MM.1S (cell line): ENCODE data around the gene FAM110A.

Experiments used
- DNase-seq: peaks from one replicate; pipeline ENCODE4 v3.0.0-alpha.2; 2015
- H2AFZ ChIP-seq: fragments of 300-600 bp; sonication (generic); 2 replicates; pipeline ENCODE4 v1.6.0; 2016; ENCODE audit warnings: antibody characterized with exemption, low read length
- H3F3A ChIP-seq: fragments of 300-600 bp; sonication (generic); 2 replicates; pipeline ENCODE4 v1.6.1; 2016; ENCODE audit warnings: mild to moderate bottlenecking, antibody characterized with exemption, low read length, moderate library complexity, mixed read lengths; ENCODE audit not compliant: insufficient read depth
- H3K27ac ChIP-seq: fragments of 300-600 bp; sonication (generic); 2 replicates; pipeline ENCODE4 v1.5.1; 2016; ENCODE audit warnings: mild to moderate bottlenecking, low read length
- H3K27me3 ChIP-seq: fragments of 300-600 bp; sonication (generic); replicated peaks from 2 replicates; pipeline ENCODE4 v1.6.0; 2016; ENCODE audit warnings: low read length; ENCODE audit not compliant: insufficient read depth
- H3K36me3 ChIP-seq: fragments of 300-600 bp; sonication (generic); replicated peaks from 2 replicates; pipeline ENCODE4 v1.6.1; 2016; ENCODE audit warnings: mild to moderate bottlenecking, low read length, mixed read lengths; ENCODE audit not compliant: insufficient read depth
- H3K4me1 ChIP-seq: fragments of 300-600 bp; sonication (generic); 2 replicates; pipeline ENCODE4 v1.6.1; 2016; ENCODE audit warnings: low read length, mixed read lengths
- H3K4me2 ChIP-seq: fragments of 300-600 bp; sonication (generic); 2 replicates; pipeline ENCODE4 v1.6.0; 2016; ENCODE audit warnings: low read depth, low read length
- H3K4me3 ChIP-seq: fragments of 300-600 bp; sonication (generic); 2 replicates; pipeline ENCODE4 v1.5.1; 2016; ENCODE audit warnings: low read length, mixed read lengths
- H3K79me2 ChIP-seq: fragments of 300-600 bp; sonication (generic); 2 replicates; pipeline ENCODE4 v1.6.1; 2016; ENCODE audit warnings: mixed run types, low read length, mixed read lengths
- H3K9ac ChIP-seq: fragments of 300-600 bp; sonication (generic); 2 replicates; pipeline ENCODE4 v1.6.1; 2016; ENCODE audit warnings: low read length, mixed read lengths
- H3K9me2 ChIP-seq: fragments of 300-600 bp; sonication (generic); replicated peaks from 2 replicates; pipeline ENCODE4 v1.6.1; 2016; ENCODE audit warnings: mild to moderate bottlenecking, low read length, mixed read lengths; ENCODE audit not compliant: insufficient read depth
- H3K9me3 ChIP-seq: fragments of 300-600 bp; sonication (generic); replicated peaks from 2 replicates; pipeline ENCODE4 v1.6.1; 2016; ENCODE audit warnings: mild to moderate bottlenecking, low read length, mixed read lengths; ENCODE audit not compliant: insufficient read depth
- H4K20me1 ChIP-seq: fragments of 300-600 bp; sonication (generic); 2 replicates; pipeline ENCODE4 v1.6.1; 2016; ENCODE audit warnings: mild to moderate bottlenecking, low read length, moderate library complexity, mixed read lengths; ENCODE audit not compliant: insufficient read depth
- CTCF ChIP-seq: fragments of 300-600 bp; sonication (generic); IDR thresholded peaks from 2 replicates; pipeline ENCODE4 v1.5.1; 2016; ENCODE audit warnings: antibody characterized with exemption, low read length, mixed read lengths
- EZH2 ChIP-seq: fragments of 300-600 bp; sonication (generic); optimal IDR thresholded peaks from 2 replicates; pipeline ENCODE3; 2017; ENCODE audit warnings: low read depth, mild to moderate bottlenecking, antibody characterized with exemption, low read length, mixed read lengths
- EZH2phosphoT487 ChIP-seq: fragments of 300-600 bp; sonication (generic); IDR thresholded peaks from 2 replicates; pipeline ENCODE4 v1.6.1; 2018; ENCODE audit warnings: antibody characterized with exemption, low read length

FAM110A gene

DNA sequence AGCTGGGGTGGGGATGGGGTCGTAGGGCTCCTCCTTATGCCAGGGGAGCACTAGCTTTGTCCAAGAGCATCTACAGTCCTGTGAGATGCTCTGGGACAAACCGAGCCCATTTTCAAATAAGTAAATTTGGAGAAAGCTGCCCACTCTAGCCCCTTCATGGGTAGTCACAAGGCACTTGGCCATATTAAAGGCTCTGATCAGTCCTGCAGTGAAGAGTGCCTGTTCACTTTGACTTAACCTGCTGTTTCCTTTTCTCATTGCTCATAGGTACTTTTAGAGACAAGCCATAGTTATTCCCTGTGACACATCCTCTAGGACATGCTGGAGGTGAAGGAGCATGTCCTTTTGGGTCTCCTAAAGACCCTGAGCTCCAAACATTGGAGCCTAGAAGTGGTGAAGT, 38.4 kb downstream of the FAM110A start:
- no peaks in the 10 kb centered on the region for H3K9me3 ChIP-seq
- H3K27me3 ChIP-seq = no peaks in the 10 kb centered on the region; the same call in 1 of the 2 replicates
- H2AFZ ChIP-seq = no peak overlapping the region
- H3F3A ChIP-seq = no peaks in the 10 kb centered on the region
- no peak overlapping the region for H3K4me2 ChIP-seq
- no peak overlapping the region for H3K27ac ChIP-seq
- no peaks in the 10 kb centered on the region for H3K36me3 ChIP-seq
- no peak overlapping the region for H3K4me3 ChIP-seq
- H3K9ac ChIP-seq = no peak overlapping the region
- TF ChIP-seq CTCF (no peak), EZH2 (no peak), EZH2phosphoT487 (no peak)
- H3K4me1 ChIP-seq = no peaks in the 10 kb centered on the region
- H4K20me1 ChIP-seq = no peaks in the 10 kb centered on the region
- no peaks in the 10 kb centered on the region for H3K79me2 ChIP-seq
- no peak for DNase-seq
- H3K9me2 ChIP-seq = no peaks in the 10 kb centered on the region

DNA sequence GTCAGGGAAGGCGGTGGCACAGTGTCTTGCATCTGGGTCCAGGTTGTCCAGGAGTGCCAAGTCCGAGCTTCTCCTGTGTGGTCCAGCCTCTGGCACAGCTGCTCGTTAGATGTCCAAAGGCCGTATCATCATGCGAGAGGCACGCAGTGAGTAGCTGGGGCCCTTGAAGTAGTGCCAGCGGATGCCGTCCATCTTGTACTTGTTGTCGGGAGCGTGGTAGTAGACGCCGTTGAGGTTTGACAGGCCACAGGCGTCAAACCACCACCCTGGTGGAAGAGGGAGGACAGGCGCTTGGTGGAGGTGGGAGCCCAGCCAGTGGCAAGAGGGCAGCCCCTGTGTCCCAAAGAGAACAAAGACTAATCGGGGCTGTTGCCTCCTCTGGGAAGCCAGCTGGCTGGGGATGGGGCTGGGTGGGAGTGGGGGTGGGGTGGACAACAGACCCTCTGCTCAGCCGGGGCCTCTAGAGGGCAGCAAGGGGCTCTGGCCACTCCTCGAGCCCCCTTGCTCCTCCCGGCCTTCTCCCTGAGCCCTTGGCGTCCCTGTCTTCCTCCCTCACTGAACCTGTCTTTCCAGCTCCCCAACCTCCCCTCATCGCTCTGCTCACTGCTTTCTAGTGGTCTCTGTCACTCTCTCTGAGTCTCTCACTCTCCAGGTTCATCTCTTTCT, 39.5 kb downstream of the FAM110A start:
- H3K79me2 ChIP-seq = no peaks in the 10 kb centered on the region
- no peak for TF ChIP-seq CTCF
- no peak for TF ChIP-seq EZH2phosphoT487
- no peak for TF ChIP-seq EZH2
- H3K36me3 ChIP-seq = no peaks in the 10 kb centered on the region
- no peak overlapping the region for H3K4me3 ChIP-seq
- H3K4me2 ChIP-seq = no peak overlapping the region
- no peaks in the 10 kb centered on the region for H3F3A ChIP-seq
- H3K9me2 ChIP-seq = no peaks in the 10 kb centered on the region
- no peaks in the 10 kb centered on the region for H4K20me1 ChIP-seq
- H3K9me3 ChIP-seq = no peaks in the 10 kb centered on the region
- H2AFZ ChIP-seq = no peak overlapping the region
- H3K9ac ChIP-seq = no peak overlapping the region
- H3K27ac ChIP-seq = no peak overlapping the region
- H3K4me1 ChIP-seq = no peaks in the 10 kb centered on the region
- DNase-seq = no peak
- no peaks in the 10 kb centered on the region; the same call in 1 of the 2 replicates for H3K27me3 ChIP-seq

GRCh38 chr20:873875-874607, 40.5 kb downstream of the FAM110A start:
- Histone ChIP-seq H3F3A (no peaks in the 10 kb centered on the region), H3K9ac (no peak overlapping the region), H4K20me1 (no peaks in the 10 kb centered on the region), H3K27me3 (no peaks in the 10 kb centered on the region; the same call in 1 of the 2 replicates), H2AFZ (no peak overlapping the region), H3K9me3 (no peaks in the 10 kb centered on the region), H3K27ac (no peak overlapping the region), H3K4me3 (no peak overlapping the region), H3K79me2 (no peaks in the 10 kb centered on the region), H3K36me3 (no peaks in the 10 kb centered on the region), H3K4me1 (no peaks in the 10 kb centered on the region), H3K9me2 (no peaks in the 10 kb centered on the region), H3K4me2 (no peak overlapping the region)
- no peak for DNase-seq
- TF ChIP-seq EZH2 (no peak), CTCF (no peak), EZH2phosphoT487 (no peak)
